Measurements from ENCODE around the gene CPVL. TPM values are rescaled to one million over a fixed set of nuclear protein-coding genes. Genes with fewer than 3 reads are reported as not detected.

CPVL gene
- total RNA-seq, 1 donor from 2014 or later, result 22.1 TPM

GRCh38 chr7:29158795-29159423, 12.6 kb upstream of the CPVL start:
- no peak for TF ChIP-seq CTCF (IDR thresholded peaks at IDR 0.05; ENCODE audit: unreplicated experiment)
- Mint-ChIP-seq H3K4me1 (ENCODE audit: low read depth) (peaks cover 9% of the 10 kb centered on the region), H3K4me3 (ENCODE audit: low read depth) (no peak overlapping the region), H3K36me3 (ENCODE audit: insufficient read depth) (peaks cover 1% of the 10 kb centered on the region), H3K27ac (no peak overlapping the region), H3K9me3 (ENCODE audit: low read depth) (peaks cover 3% of the 10 kb centered on the region), H3K27me3 (no peaks in the 10 kb centered on the region)
- no peak for DNase-seq (ENCODE audit: low spot score, unreplicated experiment)

DNA sequence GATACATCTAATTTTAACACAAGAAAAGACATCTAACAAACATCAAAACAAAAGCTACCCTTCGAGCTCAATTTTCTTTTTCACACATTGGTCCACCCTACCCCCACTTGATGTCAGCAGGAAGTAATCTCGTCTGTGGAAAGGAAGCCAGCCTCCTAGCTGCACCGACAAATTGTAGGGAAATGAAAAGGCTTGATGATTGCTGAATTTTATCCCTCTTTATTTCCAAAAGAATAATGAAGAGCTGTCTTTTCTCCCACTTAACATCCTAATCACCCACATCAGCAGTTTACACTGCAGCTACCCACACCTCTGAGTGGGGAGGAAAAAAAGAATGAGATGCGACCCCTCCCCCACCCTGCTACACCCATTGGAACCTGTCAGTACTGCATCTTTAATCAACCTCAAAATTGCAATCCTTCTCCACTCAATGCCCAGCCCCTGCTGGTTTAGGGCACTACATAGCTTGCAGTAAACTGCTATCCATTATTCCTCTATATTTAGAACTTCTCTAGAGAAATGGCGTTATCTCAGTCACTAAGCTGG, 10.6 kb upstream of the CPVL start:
- DNase-seq (ENCODE audit: low spot score, unreplicated experiment), result no peak
- Mint-ChIP-seq H3K36me3 (ENCODE audit: insufficient read depth) (peaks cover 1% of the 10 kb centered on the region), H3K27me3 (no peaks in the 10 kb centered on the region), H3K9me3 (ENCODE audit: low read depth) (peaks cover 3% of the 10 kb centered on the region), H3K27ac (no peak overlapping the region), H3K4me3 (ENCODE audit: low read depth) (no peak overlapping the region), H3K4me1 (ENCODE audit: low read depth) (peaks cover 8% of the 10 kb centered on the region)
- TF ChIP-seq CTCF (IDR thresholded peaks at IDR 0.05; ENCODE audit: unreplicated experiment), result no peak

- Mint-ChIP-seq H3K9me3 (ENCODE audit: low read depth) (no peaks in the 10 kb centered on the region), H3K4me1 (ENCODE audit: low read depth) (peaks cover 13% of the 10 kb centered on the region), H3K4me3 (ENCODE audit: low read depth) (no peak overlapping the region), H3K27ac (no peak overlapping the region), H3K36me3 (ENCODE audit: insufficient read depth) (no peaks in the 10 kb centered on the region), H3K27me3 (no peaks in the 10 kb centered on the region)
- DNase-seq (ENCODE audit: low spot score, unreplicated experiment), result no peak
- no peak for TF ChIP-seq CTCF (IDR thresholded peaks at IDR 0.05; ENCODE audit: unreplicated experiment)
Measured at GRCh38 chr7:29154076-29154475, 7.7 kb upstream of the CPVL start.

DNA sequence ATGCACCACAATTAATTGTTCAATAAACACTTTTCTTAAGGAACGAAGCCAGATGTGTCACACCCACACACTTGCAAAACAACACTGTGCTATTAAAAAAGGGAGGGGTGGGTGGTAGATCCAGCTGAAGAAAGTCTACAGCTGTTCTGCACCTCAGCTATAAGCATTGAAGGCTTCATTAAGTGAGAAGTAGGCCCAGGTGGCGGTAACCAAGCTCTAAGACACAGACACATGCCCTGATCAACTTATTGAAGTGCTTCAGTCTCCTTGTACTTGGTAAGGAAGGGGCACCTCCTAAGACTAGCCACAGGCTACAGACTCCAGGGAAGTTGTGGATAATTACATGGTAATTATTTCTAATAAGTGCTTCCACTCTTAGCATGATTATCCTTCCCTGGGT, 4.5 kb upstream of the CPVL start:
- no peak for DNase-seq (ENCODE audit: low spot score, unreplicated experiment)
- no peaks in the 10 kb centered on the region for H3K9me3 Mint-ChIP-seq (ENCODE audit: low read depth)
- no peak for TF ChIP-seq CTCF (IDR thresholded peaks at IDR 0.05; ENCODE audit: unreplicated experiment)
- no peaks in the 10 kb centered on the region for H3K36me3 Mint-ChIP-seq (ENCODE audit: insufficient read depth)
- no peak overlapping the region for H3K27ac Mint-ChIP-seq
- H3K27me3 Mint-ChIP-seq, result peaks cover 16% of the 10 kb centered on the region
- H3K4me1 Mint-ChIP-seq (ENCODE audit: low read depth), result peaks cover 14% of the 10 kb centered on the region
- H3K4me3 Mint-ChIP-seq (ENCODE audit: low read depth), result no peak overlapping the region

DNA sequence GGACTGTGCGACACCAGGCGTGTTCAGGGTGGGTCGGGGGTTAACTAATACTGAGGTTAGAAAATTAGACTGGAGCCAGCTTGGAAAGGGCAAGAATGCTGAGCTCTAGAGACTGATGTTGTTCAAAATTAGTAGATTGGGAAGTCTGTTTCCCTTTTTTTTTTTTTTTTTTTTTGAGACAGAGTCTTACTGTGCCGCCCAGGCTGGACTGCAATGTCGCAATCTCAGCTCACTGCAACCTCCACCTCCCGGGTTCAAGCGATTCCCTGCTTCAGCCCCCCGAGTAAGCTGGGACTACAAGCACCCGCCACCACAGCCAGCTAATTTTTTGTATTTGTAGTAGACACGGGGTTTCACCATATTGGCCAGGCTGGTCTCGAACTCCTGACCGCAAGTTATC, 2.7 kb upstream of the CPVL start:
- Mint-ChIP-seq H3K27ac (no peak overlapping the region), H3K4me1 (ENCODE audit: low read depth) (peaks cover 16% of the 10 kb centered on the region), H3K27me3 (peaks cover 25% of the 10 kb centered on the region), H3K9me3 (ENCODE audit: low read depth) (no peaks in the 10 kb centered on the region), H3K4me3 (ENCODE audit: low read depth) (no peak overlapping the region), H3K36me3 (ENCODE audit: insufficient read depth) (no peaks in the 10 kb centered on the region)
- TF ChIP-seq CTCF (IDR thresholded peaks at IDR 0.05; ENCODE audit: unreplicated experiment), result no peak
- no peak for DNase-seq (ENCODE audit: low spot score, unreplicated experiment)

Data from progenitor cell of endocrine pancreas (in vitro differentiated cells).